C4-2B (cell line): ENCODE results near the gene SPNS2.

Experiments
- ZFX ChIP-seq: fragments of 450-650 bp; IDR thresholded peaks from 2 replicates; pipeline ENCODE4 v1.6.1; 2017
- TF ChIP-seq, protein P1 (sequence below): fragments of 450-650 bp; conservative IDR thresholded peaks from 2 replicates; pipeline ENCODE4 v1.5.1; 2017; ENCODE audit warnings: mild to moderate bottlenecking

DNA sequence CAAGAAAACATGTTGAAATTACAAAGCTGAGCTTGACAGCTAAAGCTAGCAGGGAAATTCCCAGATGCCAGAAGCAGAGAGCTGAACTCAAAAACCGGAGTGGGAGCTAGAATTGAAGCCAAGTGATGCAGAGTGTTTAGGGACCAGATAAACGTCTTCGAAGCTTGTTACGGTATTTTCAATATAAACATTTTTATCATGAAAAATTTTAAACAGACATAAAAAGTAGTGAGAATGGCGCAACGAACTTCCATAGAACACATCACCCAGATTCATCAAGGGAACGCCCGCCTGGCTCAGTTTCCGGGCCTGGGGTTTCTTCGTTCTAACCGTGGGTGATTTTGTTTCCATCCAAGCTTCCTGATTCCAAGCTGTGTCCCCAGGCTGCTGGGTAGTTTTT, 18.1 kb downstream of the SPNS2 start:
- TF ChIP-seq, protein P1, sequence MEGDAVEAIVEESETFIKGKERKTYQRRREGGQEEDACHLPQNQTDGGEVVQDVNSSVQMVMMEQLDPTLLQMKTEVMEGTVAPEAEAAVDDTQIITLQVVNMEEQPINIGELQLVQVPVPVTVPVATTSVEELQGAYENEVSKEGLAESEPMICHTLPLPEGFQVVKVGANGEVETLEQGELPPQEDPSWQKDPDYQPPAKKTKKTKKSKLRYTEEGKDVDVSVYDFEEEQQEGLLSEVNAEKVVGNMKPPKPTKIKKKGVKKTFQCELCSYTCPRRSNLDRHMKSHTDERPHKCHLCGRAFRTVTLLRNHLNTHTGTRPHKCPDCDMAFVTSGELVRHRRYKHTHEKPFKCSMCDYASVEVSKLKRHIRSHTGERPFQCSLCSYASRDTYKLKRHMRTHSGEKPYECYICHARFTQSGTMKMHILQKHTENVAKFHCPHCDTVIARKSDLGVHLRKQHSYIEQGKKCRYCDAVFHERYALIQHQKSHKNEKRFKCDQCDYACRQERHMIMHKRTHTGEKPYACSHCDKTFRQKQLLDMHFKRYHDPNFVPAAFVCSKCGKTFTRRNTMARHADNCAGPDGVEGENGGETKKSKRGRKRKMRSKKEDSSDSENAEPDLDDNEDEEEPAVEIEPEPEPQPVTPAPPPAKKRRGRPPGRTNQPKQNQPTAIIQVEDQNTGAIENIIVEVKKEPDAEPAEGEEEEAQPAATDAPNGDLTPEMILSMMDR, result no peak
- no peak for TF ChIP-seq ZFX
